DOHH2 (cell line): ENCODE data around the gene SLC35F4.

Experiments
- H3F3A ChIP-seq: fragments of 200-600 bp; sonication (generic), shearing (Covaris generic); 2 replicates; pipeline ENCODE4 v1.6.0; 2016; ENCODE audit warnings: antibody characterized with exemption, mild to moderate bottlenecking; ENCODE audit not compliant: control insufficient read depth, insufficient read depth
- H3K27ac ChIP-seq: fragments of 200-600 bp; sonication (generic); 2 replicates; pipeline ENCODE4 v1.5.1; 2014; ENCODE audit warnings: low read depth, mild to moderate bottlenecking, low read length, moderate library complexity
- H3K27me3 ChIP-seq: fragments of 200-600 bp; sonication (generic); 2 replicates; pipeline ENCODE4 v1.6.1; 2014; ENCODE audit warnings: mild to moderate bottlenecking, low read length, mixed read lengths; ENCODE audit not compliant: control insufficient read depth
- H3K36me3 ChIP-seq: fragments of 200-600 bp; sonication (generic); 2 replicates; pipeline ENCODE4 v1.6.1; 2014; ENCODE audit warnings: mild to moderate bottlenecking, low read length, moderate library complexity, mixed read lengths; ENCODE audit not compliant: control insufficient read depth
- H3K4me1 ChIP-seq: fragments of 200-600 bp; sonication (generic); 2 replicates; pipeline ENCODE4 v1.6.1; 2014; ENCODE audit warnings: mild to moderate bottlenecking, low read length, mixed read lengths; ENCODE audit not compliant: control insufficient read depth
- H3K4me2 ChIP-seq: fragments of 200-600 bp; sonication (generic); 2 replicates; pipeline ENCODE4 v1.6.0; 2014; ENCODE audit warnings: mild to moderate bottlenecking, low read length, moderate library complexity
- H3K4me3 ChIP-seq: fragments of 200-600 bp; sonication (generic); 2 replicates; pipeline ENCODE4 v1.5.1; 2014; ENCODE audit warnings: mild to moderate bottlenecking, low read length, mixed read lengths
- H3K79me2 ChIP-seq: fragments of 200-600 bp; sonication (generic); 2 replicates; pipeline ENCODE4 v1.6.1; 2014; ENCODE audit warnings: mild to moderate bottlenecking, low read length, mixed read lengths; ENCODE audit not compliant: control insufficient read depth
- H3K9me2 ChIP-seq: fragments of 200-600 bp; sonication (generic); replicated peaks from 2 replicates; pipeline ENCODE4 v1.6.1; 2014; ENCODE audit warnings: mild to moderate bottlenecking, low read length, mixed read lengths; ENCODE audit not compliant: control insufficient read depth
- H3K9me3 ChIP-seq: fragments of 200-600 bp; sonication (generic); 2 replicates; pipeline ENCODE4 v1.6.1; 2014; ENCODE audit warnings: antibody characterized with exemption, low read length, mixed read lengths; ENCODE audit not compliant: control insufficient read depth, insufficient read depth
- H4K20me1 ChIP-seq: fragments of 200-600 bp; sonication (generic); 2 replicates; pipeline ENCODE4 v1.6.0; 2014; ENCODE audit warnings: low read depth, mild to moderate bottlenecking, antibody characterized with exemption, low read length, moderate library complexity; ENCODE audit not compliant: control insufficient read depth, insufficient read depth
- EZH2phosphoT487 ChIP-seq: fragments of 200-600 bp; sonication (generic); IDR thresholded peaks from 2 replicates; pipeline ENCODE4 v1.6.1; 2017; ENCODE audit warnings: borderline replicate concordance, mild to moderate bottlenecking, antibody characterized with exemption, low read length, moderate library complexity, mixed read lengths
- TF ChIP-seq, protein P1 (sequence below): fragments of 200-600 bp; sonication (generic); IDR thresholded peaks from one replicate; pipeline ENCODE4 v1.5.1; 2014; ENCODE audit warnings: antibody characterized with exemption, mild to moderate bottlenecking, low read depth, low read length; ENCODE audit not compliant: poor library complexity, severe bottlenecking

Gene SLC35F4

DNA sequence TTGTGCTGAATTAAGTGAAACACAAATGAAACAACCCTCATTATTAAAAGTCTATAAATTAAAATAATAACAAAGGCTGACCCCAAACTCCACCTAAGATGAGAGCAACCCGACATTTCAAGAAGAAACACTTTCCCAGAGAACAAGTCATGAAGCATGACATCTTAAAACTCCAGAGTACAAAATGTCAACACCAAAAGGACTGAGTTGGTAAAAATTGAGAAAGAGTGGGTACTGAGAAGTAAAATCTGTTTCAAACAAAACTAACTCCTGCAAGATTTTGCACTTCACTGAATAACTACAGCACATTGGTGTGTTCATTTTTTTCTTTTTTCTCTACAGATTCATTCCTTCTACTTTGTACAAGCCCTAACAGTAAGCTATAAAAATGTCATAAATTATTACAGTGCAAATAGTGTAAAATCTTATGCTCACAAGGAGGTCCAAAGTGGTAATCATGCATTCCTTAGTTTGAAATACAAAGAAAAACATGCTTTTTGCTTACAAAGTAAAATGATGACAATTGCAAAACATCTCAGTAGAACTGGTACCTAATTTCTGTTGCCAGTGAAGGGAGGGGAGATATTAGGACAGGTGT lies 31.8 kb downstream of the SLC35F4 start:
- Histone ChIP-seq H3K4me1 (no peaks in the 10 kb centered on the region), H3F3A (no peaks in the 10 kb centered on the region), H3K27me3 (no peaks in the 10 kb centered on the region), H3K9me3 (no peaks in the 10 kb centered on the region), H4K20me1 (no peaks in the 10 kb centered on the region), H3K36me3 (no peaks in the 10 kb centered on the region), H3K79me2 (no peaks in the 10 kb centered on the region), H3K27ac (no peak overlapping the region), H3K9me2 (no peaks in the 10 kb centered on the region), H3K4me3 (no peak overlapping the region), H3K4me2 (no peak overlapping the region)
- TF ChIP-seq, protein P1, sequence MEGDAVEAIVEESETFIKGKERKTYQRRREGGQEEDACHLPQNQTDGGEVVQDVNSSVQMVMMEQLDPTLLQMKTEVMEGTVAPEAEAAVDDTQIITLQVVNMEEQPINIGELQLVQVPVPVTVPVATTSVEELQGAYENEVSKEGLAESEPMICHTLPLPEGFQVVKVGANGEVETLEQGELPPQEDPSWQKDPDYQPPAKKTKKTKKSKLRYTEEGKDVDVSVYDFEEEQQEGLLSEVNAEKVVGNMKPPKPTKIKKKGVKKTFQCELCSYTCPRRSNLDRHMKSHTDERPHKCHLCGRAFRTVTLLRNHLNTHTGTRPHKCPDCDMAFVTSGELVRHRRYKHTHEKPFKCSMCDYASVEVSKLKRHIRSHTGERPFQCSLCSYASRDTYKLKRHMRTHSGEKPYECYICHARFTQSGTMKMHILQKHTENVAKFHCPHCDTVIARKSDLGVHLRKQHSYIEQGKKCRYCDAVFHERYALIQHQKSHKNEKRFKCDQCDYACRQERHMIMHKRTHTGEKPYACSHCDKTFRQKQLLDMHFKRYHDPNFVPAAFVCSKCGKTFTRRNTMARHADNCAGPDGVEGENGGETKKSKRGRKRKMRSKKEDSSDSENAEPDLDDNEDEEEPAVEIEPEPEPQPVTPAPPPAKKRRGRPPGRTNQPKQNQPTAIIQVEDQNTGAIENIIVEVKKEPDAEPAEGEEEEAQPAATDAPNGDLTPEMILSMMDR: no peak
- no peak for TF ChIP-seq EZH2phosphoT487

DNA sequence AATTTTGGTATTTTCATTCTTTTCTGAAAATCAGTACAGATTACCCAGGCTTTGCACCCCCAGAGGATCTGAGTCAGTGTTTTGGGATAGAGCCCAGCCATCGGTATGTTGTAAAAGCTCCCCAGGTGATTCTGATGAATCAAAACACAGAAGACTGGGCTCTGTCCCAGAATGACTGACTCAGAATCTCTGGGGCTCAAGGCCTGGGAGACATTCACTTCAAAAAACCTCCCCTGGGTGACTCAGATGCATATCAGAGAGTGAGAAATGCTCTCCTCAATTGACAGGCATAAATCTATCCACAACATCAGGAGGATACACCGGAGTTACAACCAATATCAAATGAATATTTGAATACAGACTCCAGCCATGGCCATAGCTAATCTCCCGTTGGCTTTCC lies 32.6 kb downstream of the SLC35F4 start:
- H3K4me3 ChIP-seq: no peak overlapping the region
- no peaks in the 10 kb centered on the region for H3F3A ChIP-seq
- H3K9me3 ChIP-seq: no peaks in the 10 kb centered on the region
- no peaks in the 10 kb centered on the region for H3K4me1 ChIP-seq
- no peaks in the 10 kb centered on the region for H4K20me1 ChIP-seq
- TF ChIP-seq, protein P1: no peak
- no peak for TF ChIP-seq EZH2phosphoT487
- H3K79me2 ChIP-seq: no peaks in the 10 kb centered on the region
- no peaks in the 10 kb centered on the region for H3K36me3 ChIP-seq
- no peak overlapping the region for H3K4me2 ChIP-seq
- H3K27me3 ChIP-seq: no peaks in the 10 kb centered on the region
- H3K27ac ChIP-seq: no peak overlapping the region
- no peaks in the 10 kb centered on the region for H3K9me2 ChIP-seq

DNA sequence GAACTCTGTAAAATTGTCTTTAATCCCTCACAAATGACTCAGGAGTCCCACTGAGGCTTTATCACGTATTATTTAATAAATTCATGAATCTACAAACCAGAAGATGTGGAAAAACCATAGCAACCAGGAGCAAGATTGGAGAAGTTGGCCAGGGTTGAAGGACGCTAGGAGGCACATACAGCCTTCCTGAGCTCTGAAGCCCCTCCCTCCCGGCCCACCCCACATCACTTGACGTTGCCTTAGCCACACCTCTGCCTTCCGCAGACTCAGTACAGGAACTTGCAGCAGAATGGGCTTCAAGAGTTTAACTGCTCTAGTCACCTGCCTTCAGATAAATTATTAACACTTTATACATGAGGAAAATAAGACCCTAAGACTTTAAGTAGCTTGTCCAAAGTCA lies 33.9 kb downstream of the SLC35F4 start:
- no peaks in the 10 kb centered on the region for H3K9me2 ChIP-seq
- H3K27ac ChIP-seq: no peak overlapping the region
- no peaks in the 10 kb centered on the region for H3K36me3 ChIP-seq
- no peaks in the 10 kb centered on the region for H3K27me3 ChIP-seq
- no peaks in the 10 kb centered on the region for H3F3A ChIP-seq
- H3K4me3 ChIP-seq: no peak overlapping the region
- no peaks in the 10 kb centered on the region for H3K4me1 ChIP-seq
- H3K79me2 ChIP-seq: no peaks in the 10 kb centered on the region
- no peaks in the 10 kb centered on the region for H3K9me3 ChIP-seq
- no peaks in the 10 kb centered on the region for H4K20me1 ChIP-seq
- TF ChIP-seq, protein P1: no peak
- no peak for TF ChIP-seq EZH2phosphoT487
- H3K4me2 ChIP-seq: no peak overlapping the region
